GM10248 (cell line): ENCODE results near the gene C2orf81.

Experiments
- CTCF ChIA-PET: fragments of 300-600 bp; sonication (Branson Sonifier 250); formaldehyde crosslinking; extraction: SDS; loops from one replicate; lab custom pipeline; 2021; ENCODE audit warnings: antibody characterized with exemption; lab: Yijun Ruan, JAX
- POLR2A ChIA-PET: fragments of 350-650 bp; sonication (Branson Sonifier 250); formaldehyde crosslinking; extraction: SDS; loops from one replicate; lab custom pipeline; 2020; ENCODE audit warnings: antibody characterized with exemption; lab: Yijun Ruan, JAX
- DNase-seq: peaks from one replicate; pipeline ENCODE4 v3.0.0; 2012; ENCODE audit errors: extremely low spot score
- TF ChIP-seq, protein P1 (sequence below): IDR thresholded peaks from 2 replicates; pipeline ENCODE4 v1.5.1; 2012; ENCODE audit warnings: mild to moderate bottlenecking, low read depth; ENCODE audit errors: extremely low read depth, missing control alignments, control extremely low read depth

The C2orf81 gene

DNA sequence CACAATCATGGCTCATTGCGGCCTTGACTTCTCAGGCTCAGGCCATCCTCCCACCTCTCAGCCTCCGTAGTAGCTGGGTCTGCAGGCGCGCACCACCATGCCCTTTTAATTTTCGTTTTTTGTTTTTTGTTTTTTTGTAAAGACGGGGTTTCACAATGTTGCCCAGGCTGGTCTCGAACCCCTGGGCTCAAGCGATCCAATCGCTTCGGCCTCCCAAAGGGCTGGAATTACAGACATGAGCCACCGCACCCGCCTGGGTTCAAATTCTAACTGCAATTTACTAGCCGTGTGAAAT is 29.0 kb downstream of the C2orf81 start:
- ChIA-PET POLR2A (no interaction called here), CTCF (interaction anchor here (0.7 to 6.1 kb wide), 16 partner anchors 9 to 712 kb away, joined by 3 to 57 read pairs (median 6); partner anchors contain the start of genes DCTN1, INO80B and STAMBP)
- no peak for DNase-seq
- TF ChIP-seq, protein P1, sequence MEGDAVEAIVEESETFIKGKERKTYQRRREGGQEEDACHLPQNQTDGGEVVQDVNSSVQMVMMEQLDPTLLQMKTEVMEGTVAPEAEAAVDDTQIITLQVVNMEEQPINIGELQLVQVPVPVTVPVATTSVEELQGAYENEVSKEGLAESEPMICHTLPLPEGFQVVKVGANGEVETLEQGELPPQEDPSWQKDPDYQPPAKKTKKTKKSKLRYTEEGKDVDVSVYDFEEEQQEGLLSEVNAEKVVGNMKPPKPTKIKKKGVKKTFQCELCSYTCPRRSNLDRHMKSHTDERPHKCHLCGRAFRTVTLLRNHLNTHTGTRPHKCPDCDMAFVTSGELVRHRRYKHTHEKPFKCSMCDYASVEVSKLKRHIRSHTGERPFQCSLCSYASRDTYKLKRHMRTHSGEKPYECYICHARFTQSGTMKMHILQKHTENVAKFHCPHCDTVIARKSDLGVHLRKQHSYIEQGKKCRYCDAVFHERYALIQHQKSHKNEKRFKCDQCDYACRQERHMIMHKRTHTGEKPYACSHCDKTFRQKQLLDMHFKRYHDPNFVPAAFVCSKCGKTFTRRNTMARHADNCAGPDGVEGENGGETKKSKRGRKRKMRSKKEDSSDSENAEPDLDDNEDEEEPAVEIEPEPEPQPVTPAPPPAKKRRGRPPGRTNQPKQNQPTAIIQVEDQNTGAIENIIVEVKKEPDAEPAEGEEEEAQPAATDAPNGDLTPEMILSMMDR = no peak

DNA sequence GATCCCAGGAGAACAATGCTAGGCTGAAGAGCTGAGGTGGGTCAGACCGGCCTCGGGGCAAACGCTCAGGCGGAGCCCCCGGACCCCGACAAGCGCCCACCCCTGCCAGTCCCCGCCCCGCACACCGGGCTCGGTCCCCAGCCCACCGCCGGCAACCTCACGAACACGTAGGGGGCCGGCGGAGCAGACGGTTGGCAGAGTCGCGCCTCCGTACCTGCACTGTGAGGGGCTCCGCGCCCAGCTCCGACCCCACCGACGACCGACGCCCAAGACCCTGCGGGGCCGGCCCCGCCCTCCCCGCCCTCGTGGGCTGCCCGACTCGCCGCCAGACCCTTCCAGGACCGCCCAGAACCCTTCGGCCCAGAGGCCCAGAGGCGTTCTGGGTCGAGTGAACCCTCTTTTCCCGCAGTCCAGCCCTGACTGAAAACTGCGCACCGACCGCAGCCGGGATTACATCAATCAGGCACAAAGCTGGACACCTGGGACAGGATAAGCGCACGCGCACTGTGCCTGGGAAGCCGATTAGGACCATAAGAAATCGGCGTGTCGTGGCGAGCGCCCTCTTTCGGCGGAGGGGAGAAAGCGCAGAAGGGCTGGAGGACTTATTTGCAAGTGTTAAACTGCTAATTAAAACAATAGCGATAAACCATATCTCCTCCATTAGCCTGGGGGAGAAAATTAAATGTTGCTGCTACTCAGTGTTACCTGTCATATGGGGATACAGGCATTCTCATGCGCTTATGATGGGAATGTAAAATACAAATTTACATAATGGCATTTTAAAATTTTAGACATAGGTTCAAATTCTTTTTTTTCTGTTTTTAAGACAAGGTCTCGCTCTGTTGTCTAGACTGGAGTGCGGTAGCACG is 29.6 kb downstream of the C2orf81 start:
- DNase-seq = peak; percentile 94
- ChIA-PET CTCF (interaction anchor here (0.5 to 6.1 kb wide), 35 partner anchors 9 to 712 kb away, joined by 3 to 57 read pairs (median 4); partner anchors contain the start of genes DCTN1, INO80B and STAMBP), POLR2A (no interaction called here)

DNA sequence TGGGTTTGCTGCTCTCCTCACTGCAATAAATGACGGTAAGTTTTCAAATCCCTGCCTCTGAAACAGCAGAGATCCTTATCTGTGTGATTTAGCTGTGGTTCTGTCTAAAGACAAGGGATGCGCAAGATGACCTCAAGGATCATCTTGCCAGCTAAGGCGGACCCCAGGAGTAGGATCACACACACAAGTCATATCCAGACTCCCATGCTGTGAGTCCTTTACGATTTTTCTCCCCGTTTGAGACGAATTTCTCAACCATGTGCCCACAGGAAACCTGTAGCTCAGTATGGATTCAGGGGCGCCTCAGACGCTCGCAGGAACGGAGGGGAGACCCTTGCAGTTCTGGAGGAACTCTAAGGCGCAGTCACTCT is 30.2 kb downstream of the C2orf81 start:
- ChIA-PET POLR2A (no interaction called here), CTCF (interaction anchor here (0.5 to 6.1 kb wide), 32 partner anchors 9 to 711 kb away, joined by 3 to 57 read pairs (median 4); partner anchors contain the start of genes DCTN1, INO80B and STAMBP)
- DNase-seq = no peak
- TF ChIP-seq, protein P1 = no peak

More for the DNA sequence above, 29.6 kb downstream of the C2orf81 start:
- TF ChIP-seq, protein P1 = peak; percentile 95

DNA sequence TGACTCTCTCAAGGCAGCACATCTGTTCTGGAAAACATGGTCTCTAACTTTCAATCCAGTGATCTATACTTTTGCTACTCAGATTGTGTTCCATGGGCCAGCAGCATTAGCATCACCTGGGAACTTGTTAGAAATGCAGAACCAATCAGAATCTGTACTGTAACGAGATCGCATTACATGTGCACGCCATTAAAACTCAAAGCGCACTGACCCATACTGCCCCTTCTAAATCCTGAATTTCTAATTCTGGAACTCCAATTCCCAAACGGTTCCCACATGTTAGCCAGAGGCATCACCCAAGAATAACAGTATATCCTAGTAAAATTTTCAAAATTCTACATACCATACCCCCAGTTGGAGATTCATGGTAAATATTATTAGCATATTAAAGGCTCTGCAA is 30.8 kb downstream of the C2orf81 start:
- CTCF ChIA-PET = interaction anchor here (0.9 to 6.1 kb wide), 21 partner anchors 8 to 567 kb away, joined by 3 to 57 read pairs (median 5); partner anchors contain the start of genes DCTN1, INO80B and STAMBP
- POLR2A ChIA-PET = interaction anchor here (0.5 kb wide), 1 partner anchor 278 kb away, joined by 7 read pairs; no protein-coding TSS in a partner anchor
- TF ChIP-seq, protein P1 = no peak
- DNase-seq = no peak

DNA sequence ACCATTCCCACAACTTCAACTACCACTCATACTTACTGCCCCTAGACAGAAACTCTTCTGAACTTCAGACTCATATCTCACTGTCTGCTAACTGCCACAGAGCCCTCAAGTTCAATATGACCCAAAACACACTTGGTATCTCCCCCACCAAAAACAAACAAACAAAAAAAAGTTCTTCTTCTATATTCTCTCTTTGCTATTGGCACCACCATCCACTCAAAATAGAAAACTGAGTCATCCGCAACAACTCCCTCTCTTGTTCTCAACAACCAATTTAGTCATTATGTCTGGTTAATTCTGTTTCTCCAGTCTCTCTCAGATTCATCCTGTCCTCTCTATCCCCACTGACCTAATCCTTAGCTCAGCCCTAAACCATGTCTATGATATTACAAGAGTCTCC is 34.1 kb downstream of the C2orf81 start:
- POLR2A ChIA-PET = no interaction called here
- TF ChIP-seq, protein P1 = no peak
- CTCF ChIA-PET = interaction anchor here (0.9 to 2.3 kb wide), 2 partner anchors 22 to 52 kb away, joined by 3 to 11 read pairs; no protein-coding TSS in a partner anchor
- DNase-seq = no peak

DNA sequence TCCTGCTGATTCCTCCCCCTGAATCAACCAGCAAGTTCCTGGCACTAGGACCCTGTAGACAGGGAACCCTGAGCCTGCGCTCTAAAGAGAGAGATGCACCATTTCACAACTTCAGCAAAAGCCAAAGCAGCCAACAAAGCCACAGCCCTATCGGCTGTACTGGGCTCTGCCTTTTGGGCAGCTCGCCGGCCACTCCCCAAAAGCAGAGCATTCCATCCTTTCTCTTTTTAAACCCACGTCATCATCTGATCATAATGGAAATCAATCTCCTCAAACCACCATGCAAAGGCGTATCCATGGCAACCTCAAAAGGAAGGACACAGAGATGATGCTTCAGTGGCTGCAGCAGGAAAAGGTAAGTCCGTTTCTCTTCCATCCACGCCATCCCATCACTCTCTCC is 36.0 kb downstream of the C2orf81 start:
- ChIA-PET POLR2A (no interaction called here), CTCF (interaction anchor here (1.4 kb wide), 1 partner anchor 15 kb away, joined by 5 read pairs; no protein-coding TSS in a partner anchor)
- DNase-seq = no peak

More for the DNA sequence above, 36.0 kb downstream of the C2orf81 start:
- TF ChIP-seq, protein P1 = no peak
